Measurements from ENCODE around the gene SRPK2.

- TF ChIP-seq GATA2 (IDR thresholded peaks at IDR 0.05; ENCODE audit: low read depth, low read length) = no peak
- no peak for TF ChIP-seq GATA3 (IDR thresholded peaks at IDR 0.05; ENCODE audit: low read depth, low read length)
Observed at GRCh38 chr7:105298439-105298894, 90.3 kb downstream of the SRPK2 start.
